Activated CD8-positive, alpha-beta T cell treated with anti-CD3 and anti-CD28 coated beads for 36 hours (primary cell): Measurements from ENCODE around the gene QPCT. TPM values are rescaled to one million over a fixed set of nuclear protein-coding genes. Genes with fewer than 3 reads are reported as not detected.

Experiments used
- ATAC-seq: fragments of 200-7000 bp; cut with Tn5 transposase; one replicate; pipeline ENCODE4 v1.10.0; 2021; ENCODE audit warnings: mild to moderate bottlenecking, moderate library complexity
- CTCF ChIA-PET: fragments of 350-600 bp; sonication (Branson Sonifier 250); formaldehyde crosslinking; loops from one replicate; lab custom pipeline; 2021; ENCODE audit warnings: antibody characterized with exemption; lab: Charles Lee
- POLR2A ChIA-PET: fragments of 350-600 bp; sonication (Branson Sonifier 250); formaldehyde crosslinking; loops from one replicate; lab custom pipeline; 2021; ENCODE audit warnings: antibody characterized with exemption; lab: Charles Lee
- DNase-seq: peaks from one replicate; pipeline ENCODE4 v3.0.0-alpha.2; 2020
- H3K27ac Mint-ChIP-seq: one replicate; pipeline ENCODE4 v1.8.0; 2021; ENCODE audit warnings: mild to moderate bottlenecking, mixed read lengths
- H3K27me3 Mint-ChIP-seq: one replicate; pipeline ENCODE4 v1.8.0; 2021; ENCODE audit warnings: mixed read lengths
- H3K36me3 Mint-ChIP-seq: one replicate; pipeline ENCODE4 v1.8.0; 2021; ENCODE audit warnings: low read depth, mixed read lengths
- H3K4me1 Mint-ChIP-seq: one replicate; pipeline ENCODE4 v1.8.0; 2021; ENCODE audit warnings: low read depth, mixed read lengths
- H3K4me3 Mint-ChIP-seq: one replicate; pipeline ENCODE4 v1.8.0; 2021; ENCODE audit warnings: mild to moderate bottlenecking, moderate library complexity, mixed read lengths
- H3K9me3 Mint-ChIP-seq: one replicate; pipeline ENCODE4 v1.8.0; 2021; ENCODE audit warnings: mixed read lengths
- intact Hi-C: fragments of 100-400 bp; cut with micrococcal nuclease; formaldehyde crosslinking; loops from one replicate; pipeline ENCODE4 v1.10.0; 2022
- total RNA-seq, 2 experiments: library from RNA; stranded (reverse); gene quantifications; one replicate each; pipeline ENCODE4 v1.2.3, GENCODE V29; 2021
- TF ChIP-seq, protein P1 (sequence below): fragments of 200-600 bp; IDR thresholded peaks from one replicate; pipeline ENCODE4 v1.8.0; 2022; ENCODE audit warnings: antibody characterized with exemption, mild to moderate bottlenecking

The QPCT gene
- total RNA-seq, 2 experiments from 2014 or later: 0.29 to 0.56 TPM

DNA sequence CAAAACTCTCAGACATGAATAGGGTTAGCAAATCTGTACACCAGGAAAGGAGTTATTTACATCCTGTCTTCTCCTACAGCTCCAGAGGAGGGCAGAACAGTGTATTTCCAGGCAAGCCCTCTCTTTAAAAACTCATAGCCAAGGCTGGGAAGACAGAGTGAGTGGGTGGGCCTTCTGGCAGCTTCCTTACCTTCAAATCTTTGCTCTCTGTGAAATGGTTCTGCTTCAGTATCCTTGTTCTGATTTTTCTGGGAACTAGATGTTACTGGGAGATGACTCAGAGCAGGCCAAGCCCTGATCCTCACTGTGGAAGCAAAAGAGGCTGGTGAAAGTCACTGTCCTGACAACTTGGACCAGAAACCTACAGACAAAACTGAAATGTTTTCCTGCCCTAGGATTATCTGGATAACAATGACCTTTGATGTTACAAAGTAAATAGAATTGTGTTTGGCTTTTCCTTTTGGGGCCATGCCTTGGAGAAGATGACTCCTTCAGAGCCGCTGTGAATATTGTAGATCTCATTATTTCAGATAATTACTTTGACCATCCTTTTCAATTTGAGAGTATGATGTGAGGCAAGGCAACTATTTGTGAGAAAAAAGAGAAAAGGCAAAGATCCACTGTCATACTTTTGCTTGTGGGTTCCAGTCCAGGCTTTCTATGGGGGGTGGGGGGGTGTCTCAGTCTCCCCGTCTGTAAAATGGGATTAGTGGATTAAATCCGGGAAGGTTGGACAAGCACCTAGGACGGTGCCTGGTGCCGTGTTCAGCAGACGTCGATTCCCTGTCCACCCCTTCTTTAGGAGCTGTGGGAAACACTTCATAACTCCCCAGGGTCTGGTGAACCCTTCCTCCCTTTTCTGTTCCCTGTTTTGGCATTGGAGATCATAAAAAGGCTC lies 644 bp upstream of the QPCT start:
- Mint-ChIP-seq H3K27ac (no peak overlapping the region), H3K27me3 (peaks cover 32% of the 10 kb centered on the region), H3K4me3 (peak overlapping the region; percentile 67), H3K4me1 (peaks cover 22% of the 10 kb centered on the region), H3K36me3 (no peaks in the 10 kb centered on the region), H3K9me3 (no peaks in the 10 kb centered on the region)
- intact Hi-C loops: loop anchor here (2.0 kb wide), 1 partner anchor 23 kb away; no protein-coding TSS in a partner anchor
- TF ChIP-seq, protein P1, sequence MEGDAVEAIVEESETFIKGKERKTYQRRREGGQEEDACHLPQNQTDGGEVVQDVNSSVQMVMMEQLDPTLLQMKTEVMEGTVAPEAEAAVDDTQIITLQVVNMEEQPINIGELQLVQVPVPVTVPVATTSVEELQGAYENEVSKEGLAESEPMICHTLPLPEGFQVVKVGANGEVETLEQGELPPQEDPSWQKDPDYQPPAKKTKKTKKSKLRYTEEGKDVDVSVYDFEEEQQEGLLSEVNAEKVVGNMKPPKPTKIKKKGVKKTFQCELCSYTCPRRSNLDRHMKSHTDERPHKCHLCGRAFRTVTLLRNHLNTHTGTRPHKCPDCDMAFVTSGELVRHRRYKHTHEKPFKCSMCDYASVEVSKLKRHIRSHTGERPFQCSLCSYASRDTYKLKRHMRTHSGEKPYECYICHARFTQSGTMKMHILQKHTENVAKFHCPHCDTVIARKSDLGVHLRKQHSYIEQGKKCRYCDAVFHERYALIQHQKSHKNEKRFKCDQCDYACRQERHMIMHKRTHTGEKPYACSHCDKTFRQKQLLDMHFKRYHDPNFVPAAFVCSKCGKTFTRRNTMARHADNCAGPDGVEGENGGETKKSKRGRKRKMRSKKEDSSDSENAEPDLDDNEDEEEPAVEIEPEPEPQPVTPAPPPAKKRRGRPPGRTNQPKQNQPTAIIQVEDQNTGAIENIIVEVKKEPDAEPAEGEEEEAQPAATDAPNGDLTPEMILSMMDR: no peak
- CTCF ChIA-PET: interaction anchor here (0.8 to 3.6 kb wide), 4 partner anchors 34 to 534 kb away, joined by 3 to 14 read pairs (median 4); no protein-coding TSS in a partner anchor
- POLR2A ChIA-PET: no interaction called here
- DNase-seq (no peak), ATAC-seq (no peak)

DNA sequence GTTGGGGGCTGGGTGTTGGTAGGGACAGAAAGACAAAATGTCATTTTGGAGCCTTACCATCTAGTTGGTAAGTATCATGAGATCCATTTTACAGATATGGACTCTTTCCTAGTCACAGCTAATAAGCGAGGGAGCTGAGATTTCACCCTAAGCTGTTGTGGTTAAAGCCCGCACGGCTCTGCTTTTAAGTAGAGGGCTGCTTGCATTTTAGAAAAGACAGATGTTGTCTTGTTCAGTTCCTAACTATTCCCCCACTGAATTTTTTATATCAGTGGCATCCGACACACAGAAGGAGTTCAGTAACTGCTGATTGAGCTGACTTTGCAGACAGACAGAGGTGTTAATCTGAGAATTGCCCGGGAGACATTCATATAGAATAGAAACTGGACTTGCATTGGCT lies 3.7 kb downstream of the QPCT start:
- TF ChIP-seq, protein P1: no peak
- no peaks in the 10 kb centered on the region for H3K9me3 Mint-ChIP-seq
- ChIA-PET CTCF (interaction anchor here (1.0 to 1.1 kb wide), 2 partner anchors 42 to 47 kb away, joined by 3 read pairs; no protein-coding TSS in a partner anchor), POLR2A (no interaction called here)
- H3K27me3 Mint-ChIP-seq: peaks cover 41% of the 10 kb centered on the region
- peaks cover 11% of the 10 kb centered on the region for H3K4me1 Mint-ChIP-seq
- intact Hi-C loops: no loop called here
- no peak for ATAC-seq
- no peak overlapping the region for H3K4me3 Mint-ChIP-seq
- no peak overlapping the region for H3K27ac Mint-ChIP-seq
- no peak for DNase-seq
- H3K36me3 Mint-ChIP-seq: no peaks in the 10 kb centered on the region

DNA sequence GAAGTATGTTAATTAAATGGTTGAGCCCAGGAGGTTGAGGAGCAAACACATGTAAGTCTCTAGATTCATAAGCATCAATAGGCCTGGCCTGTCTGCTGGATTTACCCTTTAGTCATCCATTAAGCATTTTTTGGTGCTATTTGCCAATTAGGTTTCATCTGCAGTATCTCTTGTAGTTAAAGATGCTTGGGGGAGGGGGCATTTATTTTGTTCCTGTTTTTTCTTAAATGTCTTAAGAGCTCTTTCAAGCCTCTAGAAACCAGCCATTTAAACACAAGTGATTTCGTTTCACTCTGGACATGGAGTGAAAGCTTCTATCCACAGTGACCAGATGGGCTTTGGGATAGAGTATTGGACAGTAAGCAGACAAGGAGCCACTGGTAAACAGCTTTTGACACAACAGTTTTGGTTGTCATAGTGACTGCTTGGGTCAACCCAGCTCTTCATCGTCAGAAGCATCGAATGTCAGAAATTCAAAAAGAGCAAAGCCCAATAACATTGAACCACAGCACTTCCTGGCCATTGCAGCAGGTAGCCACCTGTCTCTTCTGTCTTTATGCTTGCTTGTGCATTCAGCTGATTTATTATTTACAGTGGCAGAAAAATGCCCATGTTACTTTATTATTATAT lies 4.9 kb downstream of the QPCT start:
- TF ChIP-seq, protein P1: no peak
- peaks cover 39% of the 10 kb centered on the region for H3K27me3 Mint-ChIP-seq
- H3K27ac Mint-ChIP-seq: no peak overlapping the region
- intact Hi-C loops: no loop called here
- no peak for ATAC-seq
- no peaks in the 10 kb centered on the region for H3K36me3 Mint-ChIP-seq
- no peaks in the 10 kb centered on the region for H3K9me3 Mint-ChIP-seq
- peaks cover 3% of the 10 kb centered on the region for H3K4me1 Mint-ChIP-seq
- ChIA-PET POLR2A (interaction anchor here (0.5 to 1.3 kb wide), 4 partner anchors 18 to 167 kb away, joined by 3 to 4 read pairs (median 3); no protein-coding TSS in a partner anchor), CTCF (interaction anchor here (0.6 to 1.6 kb wide), 4 partner anchors 27 to 181 kb away, joined by 3 to 4 read pairs (median 3); no protein-coding TSS in a partner anchor)
- no peak for DNase-seq
- no peak overlapping the region for H3K4me3 Mint-ChIP-seq

DNA sequence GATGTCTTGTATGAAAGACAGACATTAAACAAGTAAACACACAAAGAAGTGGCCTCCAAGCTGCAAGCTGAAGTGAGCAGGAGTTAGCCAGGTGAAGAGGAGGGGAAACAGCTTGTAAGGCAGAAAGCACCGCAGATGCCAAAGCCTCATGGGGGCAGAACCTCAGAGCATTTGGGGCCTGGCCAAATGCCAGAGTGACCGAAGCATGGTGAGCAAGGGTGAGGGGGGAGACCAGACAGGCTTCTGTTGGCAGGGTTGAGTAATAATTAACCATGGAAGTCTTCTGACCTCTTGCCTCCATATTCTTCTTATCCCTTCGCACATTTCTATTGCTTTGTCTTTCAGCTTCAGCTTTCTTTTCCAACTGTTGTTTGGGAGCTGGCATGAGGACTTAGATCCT lies 5.6 kb downstream of the QPCT start:
- Mint-ChIP-seq H3K27ac (no peak overlapping the region), H3K4me3 (no peak overlapping the region), H3K4me1 (no peaks in the 10 kb centered on the region), H3K9me3 (no peaks in the 10 kb centered on the region), H3K36me3 (no peaks in the 10 kb centered on the region), H3K27me3 (peaks cover 42% of the 10 kb centered on the region)
- TF ChIP-seq, protein P1: no peak
- intact Hi-C loops: no loop called here
- ChIA-PET POLR2A (interaction anchor here (0.6 to 1.3 kb wide), 3 partner anchors 17 to 118 kb away, joined by 3 to 4 read pairs (median 3); no protein-coding TSS in a partner anchor), CTCF (interaction anchor here (1.6 kb wide), 1 partner anchor 32 kb away, joined by 4 read pairs; no protein-coding TSS in a partner anchor)
- DNase-seq: no peak
- ATAC-seq: no peak
